ENCODE results near the gene CX3CL1. TPM values are rescaled to one million over a fixed set of nuclear protein-coding genes. Genes with fewer than 3 reads are reported as not detected.

The CX3CL1 gene
- total and polyA plus RNA-seq, 9 of the 15 experiments (the other 6 are each of a cell fraction or from before 2014, with no cell fraction given): 0.09 TPM; not detected in 8

- peaks cover 0 to 31% of the 10 kb centered on the region in 2 experiments; a peak in 4 of 5 replicates for H3K27me3 ChIP-seq (ENCODE audit: control insufficient read depth in 2 of 2, insufficient read depth in 2 of 2, low read length in 2 of 2)
- H2AFZ ChIP-seq (ENCODE audit: low read depth, low read length): no peak overlapping the region
- H3K9me1 ChIP-seq (ENCODE audit: control insufficient read depth, insufficient read depth, low read length): no peaks in the 10 kb centered on the region
- TF ChIP-seq SAFB2 (IDR thresholded peaks at IDR 0.05; ENCODE audit: borderline replicate concordance, low read depth, low read length, severe bottlenecking) (no peak), SREBF2 (CRISPR knock-in tag; IDR thresholded peaks at IDR 0.05) (no peak), DPF2 (IDR thresholded peaks at IDR 0.05) (no peak), GABPB1 (CRISPR knock-in tag; IDR thresholded peaks at IDR 0.05) (no peak), RBM14 (IDR thresholded peaks at IDR 0.05; ENCODE audit: borderline replicate concordance, insufficient read depth, low read depth, low read length) (no peak), SMARCC2 (IDR thresholded peaks at IDR 0.05; ENCODE audit: low read depth) (no peak), ARID3B (CRISPR knock-in tag; IDR thresholded peaks at IDR 0.05; ENCODE audit: borderline replicate concordance) (no peak), ZNF584 (CRISPR knock-in tag; IDR thresholded peaks at IDR 0.05; ENCODE audit: low read depth) (no peak), ESRRA (IDR thresholded peaks at IDR 0.05; ENCODE audit: borderline replicate concordance, low read depth) (no peak), SRSF9 (IDR thresholded peaks at IDR 0.05; ENCODE audit: borderline replicate concordance, low read depth, low read length) (no peak), TEAD1 (CRISPR knock-in tag; IDR thresholded peaks at IDR 0.05) (no peak), ZNF274 (IDR thresholded peaks at IDR 0.05; ENCODE audit: borderline replicate concordance, low read depth, low read length) (no peak), HMG20A (CRISPR knock-in tag; conservative IDR thresholded peaks at IDR 0.05) (no peak), CBX5 (IDR thresholded peaks at IDR 0.05; ENCODE audit: borderline replicate concordance, low read depth) (no peak), PTRF (tag; IDR thresholded peaks at IDR 0.05) (no peak)
- TF ChIP-seq, protein P1, sequence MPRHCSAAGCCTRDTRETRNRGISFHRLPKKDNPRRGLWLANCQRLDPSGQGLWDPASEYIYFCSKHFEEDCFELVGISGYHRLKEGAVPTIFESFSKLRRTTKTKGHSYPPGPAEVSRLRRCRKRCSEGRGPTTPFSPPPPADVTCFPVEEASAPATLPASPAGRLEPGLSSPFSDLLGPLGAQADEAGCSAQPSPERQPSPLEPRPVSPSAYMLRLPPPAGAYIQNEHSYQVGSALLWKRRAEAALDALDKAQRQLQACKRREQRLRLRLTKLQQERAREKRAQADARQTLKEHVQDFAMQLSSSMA (CRISPR knock-in tag; IDR thresholded peaks at IDR 0.05): no peak
- TF ChIP-seq, protein P2, sequence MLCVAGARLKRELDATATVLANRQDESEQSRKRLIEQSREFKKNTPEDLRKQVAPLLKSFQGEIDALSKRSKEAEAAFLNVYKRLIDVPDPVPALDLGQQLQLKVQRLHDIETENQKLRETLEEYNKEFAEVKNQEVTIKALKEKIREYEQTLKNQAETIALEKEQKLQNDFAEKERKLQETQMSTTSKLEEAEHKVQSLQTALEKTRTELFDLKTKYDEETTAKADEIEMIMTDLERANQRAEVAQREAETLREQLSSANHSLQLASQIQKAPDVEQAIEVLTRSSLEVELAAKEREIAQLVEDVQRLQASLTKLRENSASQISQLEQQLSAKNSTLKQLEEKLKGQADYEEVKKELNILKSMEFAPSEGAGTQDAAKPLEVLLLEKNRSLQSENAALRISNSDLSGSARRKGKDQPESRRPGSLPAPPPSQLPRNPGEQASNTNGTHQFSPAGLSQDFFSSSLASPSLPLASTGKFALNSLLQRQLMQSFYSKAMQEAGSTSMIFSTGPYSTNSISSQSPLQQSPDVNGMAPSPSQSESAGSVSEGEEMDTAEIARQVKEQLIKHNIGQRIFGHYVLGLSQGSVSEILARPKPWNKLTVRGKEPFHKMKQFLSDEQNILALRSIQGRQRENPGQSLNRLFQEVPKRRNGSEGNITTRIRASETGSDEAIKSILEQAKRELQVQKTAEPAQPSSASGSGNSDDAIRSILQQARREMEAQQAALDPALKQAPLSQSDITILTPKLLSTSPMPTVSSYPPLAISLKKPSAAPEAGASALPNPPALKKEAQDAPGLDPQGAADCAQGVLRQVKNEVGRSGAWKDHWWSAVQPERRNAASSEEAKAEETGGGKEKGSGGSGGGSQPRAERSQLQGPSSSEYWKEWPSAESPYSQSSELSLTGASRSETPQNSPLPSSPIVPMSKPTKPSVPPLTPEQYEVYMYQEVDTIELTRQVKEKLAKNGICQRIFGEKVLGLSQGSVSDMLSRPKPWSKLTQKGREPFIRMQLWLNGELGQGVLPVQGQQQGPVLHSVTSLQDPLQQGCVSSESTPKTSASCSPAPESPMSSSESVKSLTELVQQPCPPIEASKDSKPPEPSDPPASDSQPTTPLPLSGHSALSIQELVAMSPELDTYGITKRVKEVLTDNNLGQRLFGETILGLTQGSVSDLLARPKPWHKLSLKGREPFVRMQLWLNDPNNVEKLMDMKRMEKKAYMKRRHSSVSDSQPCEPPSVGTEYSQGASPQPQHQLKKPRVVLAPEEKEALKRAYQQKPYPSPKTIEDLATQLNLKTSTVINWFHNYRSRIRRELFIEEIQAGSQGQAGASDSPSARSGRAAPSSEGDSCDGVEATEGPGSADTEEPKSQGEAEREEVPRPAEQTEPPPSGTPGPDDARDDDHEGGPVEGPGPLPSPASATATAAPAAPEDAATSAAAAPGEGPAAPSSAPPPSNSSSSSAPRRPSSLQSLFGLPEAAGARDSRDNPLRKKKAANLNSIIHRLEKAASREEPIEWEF (CRISPR knock-in tag; IDR thresholded peaks at IDR 0.05): no peak
- H3K27ac ChIP-seq (ENCODE audit: extremely low read depth, low read depth, low read length): no peak overlapping the region
- H3K4me3 ChIP-seq: no peak overlapping the region
- 0% methylated on average over 1 of the region's 1 CpG for WGBS (ENCODE audit: insufficient coverage, low coverage, missing lambda C conversion rate)
- intact Hi-C loops (cut with micrococcal nuclease): no loop called here
- FAIRE-seq (no peak), DNase-seq (ENCODE audit: extremely low read depth in 1 of 4, low spot score in 3 of 4) (no peak), ATAC-seq (no peak)
- in situ Hi-C loops (cut with MboI): no loop called here
- H3K79me2 ChIP-seq (ENCODE audit: control insufficient read depth, insufficient read depth, low read length): no peaks in the 10 kb centered on the region
- H3K4me1 ChIP-seq (replicated peaks in 1 of 2; ENCODE audit: control insufficient read depth in 2 of 2, insufficient read depth in 2 of 2, low read length in 2 of 2): no peaks in the 10 kb centered on the region; a peak in 1 of 5 replicates
- H3K4me2 ChIP-seq (ENCODE audit: insufficient read depth, low read length): no peak overlapping the region
- H3K9me3 ChIP-seq (replicated peaks; ENCODE audit: control insufficient read depth, insufficient read depth, low read depth, low read length): no peaks in the 10 kb centered on the region; the same call in 1 of the 2 replicates
- no peak overlapping the region for H3K9ac ChIP-seq (ENCODE audit: insufficient read depth in 1 of 2, low read depth in 2 of 2, low read length in 2 of 2)
- CTCF ChIA-PET (ENCODE audit: low intra/inter-chr PET ratio): no interaction called here
- POLR2A ChIA-PET: interaction anchor here (0.7 to 1.2 kb wide), 2 partner anchors 8 to 185 kb away, joined by 3 read pairs; no protein-coding TSS in a partner anchor
- no TSS peak for BruUV-seq (replicated peaks)
- no peaks in the 10 kb centered on the region for H3K36me3 ChIP-seq (ENCODE audit: control insufficient read depth, insufficient read depth, low read length)
- H4K20me1 ChIP-seq (replicated peaks; ENCODE audit: control insufficient read depth, insufficient read depth, low read length): no peaks in the 10 kb centered on the region
These were observed 20.4 kb downstream of the CX3CL1 start for GRCh38 chr16:57392694-57393093.

Measured in K562 (cell line).